Transverse colon (tissue), 4 donors: Measurements from ENCODE around the gene JPH3.

Experiments used
- EP300 ChIP-seq: sonication (generic); formaldehyde crosslinking; IDR thresholded peaks from one replicate; pipeline ENCODE4 v1.6.1; 2017; ENCODE audit warnings: antibody characterized with exemption, low read depth
- POLR2A ChIP-seq: fragments of 450-650 bp; IDR thresholded peaks from one replicate; pipeline ENCODE4 v1.6.1; 2016; ENCODE audit warnings: antibody characterized with exemption, mild to moderate bottlenecking, moderate library complexity
- POLR2AphosphoS5 ChIP-seq, 3 donors: sonication (generic); formaldehyde crosslinking; IDR thresholded peaks; one replicate each; pipeline ENCODE4 v1.6.1; 2016; ENCODE audit warnings: antibody characterized with exemption in 3 of 3
- TF ChIP-seq, protein P1 (sequence below), 5 experiments: fragments of 200-600 bp in 3 of 5; fragments of 450-650 bp in 2 of 5; sonication (generic) in 3 of 5; IDR thresholded peaks; 1 replicate in 2 of 5; 2 replicates in 3 of 5; pipeline ENCODE4 v1.5.1; 2016 to 2017; ENCODE audit warnings: antibody characterized with exemption in 5 of 5, inconsistent platforms in 3 of 5, mild to moderate bottlenecking in 2 of 5, moderate library complexity in 1 of 5

- TF ChIP-seq POLR2AphosphoS5 (IDR thresholded peaks at IDR 0.05), result no peak
- TF ChIP-seq, protein P1, sequence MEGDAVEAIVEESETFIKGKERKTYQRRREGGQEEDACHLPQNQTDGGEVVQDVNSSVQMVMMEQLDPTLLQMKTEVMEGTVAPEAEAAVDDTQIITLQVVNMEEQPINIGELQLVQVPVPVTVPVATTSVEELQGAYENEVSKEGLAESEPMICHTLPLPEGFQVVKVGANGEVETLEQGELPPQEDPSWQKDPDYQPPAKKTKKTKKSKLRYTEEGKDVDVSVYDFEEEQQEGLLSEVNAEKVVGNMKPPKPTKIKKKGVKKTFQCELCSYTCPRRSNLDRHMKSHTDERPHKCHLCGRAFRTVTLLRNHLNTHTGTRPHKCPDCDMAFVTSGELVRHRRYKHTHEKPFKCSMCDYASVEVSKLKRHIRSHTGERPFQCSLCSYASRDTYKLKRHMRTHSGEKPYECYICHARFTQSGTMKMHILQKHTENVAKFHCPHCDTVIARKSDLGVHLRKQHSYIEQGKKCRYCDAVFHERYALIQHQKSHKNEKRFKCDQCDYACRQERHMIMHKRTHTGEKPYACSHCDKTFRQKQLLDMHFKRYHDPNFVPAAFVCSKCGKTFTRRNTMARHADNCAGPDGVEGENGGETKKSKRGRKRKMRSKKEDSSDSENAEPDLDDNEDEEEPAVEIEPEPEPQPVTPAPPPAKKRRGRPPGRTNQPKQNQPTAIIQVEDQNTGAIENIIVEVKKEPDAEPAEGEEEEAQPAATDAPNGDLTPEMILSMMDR (IDR thresholded peaks at IDR 0.05), result no peak
- TF ChIP-seq EP300, result no peak
- TF ChIP-seq POLR2A, result no peak
Observed at GRCh38 chr16:87616556-87616955, 14.2 kb downstream of the JPH3 start.
